Keratinocyte (primary cell): ENCODE results near the gene VKORC1. TPM values are rescaled to one million over a fixed set of nuclear protein-coding genes. Genes with fewer than 3 reads are reported as not detected.
"Not testable (repeated sequence)": the region's sequence is repeated elsewhere in the genome, so short reads cannot be mapped to it uniquely, and the experiment has no call there.

Source experiments
- DNase-seq: peaks from one replicate; pipeline ENCODE4 v3.0.0-alpha.2; 2011; ENCODE audit warnings: low read depth, missing footprints, low spot score
- FAIRE-seq: peaks from 2 replicates; lab custom pipeline; 2011; peaks lifted over from hg19 to GRCh38; lab: Jason Lieb, UNC
- H2AFZ ChIP-seq: 2 replicates; pipeline ENCODE4 v1.6.0; 2012; ENCODE audit warnings: low read length, control low read depth, inconsistent platforms; ENCODE audit not compliant: control insufficient read depth
- H3K27ac ChIP-seq: 2 replicates; pipeline ENCODE4 v1.5.1; 2011; ENCODE audit warnings: low read length; ENCODE audit not compliant: control insufficient read depth, insufficient read depth
- H3K27me3 ChIP-seq: 3 replicates; pipeline ENCODE4 v1.6.0; 2011; ENCODE audit warnings: low read length; ENCODE audit not compliant: control insufficient read depth, insufficient read depth; ENCODE audit errors: extremely low read depth
- H3K36me3 ChIP-seq, 2 experiments: 2 replicates in 1 of 2; 3 replicates in 1 of 2; pipeline ENCODE4 v1.5.1; 2011; ENCODE audit warnings: low read length in 2 of 2, mild to moderate bottlenecking in 1 of 2; ENCODE audit not compliant: control insufficient read depth in 2 of 2, insufficient read depth in 2 of 2; ENCODE audit errors: extremely low read depth in 1 of 2
- H3K4me1 ChIP-seq: 3 replicates; pipeline ENCODE4 v1.5.1; 2011; ENCODE audit warnings: low read length; ENCODE audit not compliant: control insufficient read depth, insufficient read depth; ENCODE audit errors: extremely low read depth
- H3K4me2 ChIP-seq: 3 replicates; pipeline ENCODE4 v1.6.0; 2011; ENCODE audit warnings: low read depth, low read length; ENCODE audit not compliant: control insufficient read depth, insufficient read depth; ENCODE audit errors: extremely low read depth
- H3K4me3 ChIP-seq, 3 experiments: fragments of 200-600 bp in 1 of 3; sonication (generic) in 1 of 3; 2 replicates in 2 of 3; 3 replicates in 1 of 3; pipeline ENCODE4 v1.5.1; 2011 to 2016; ENCODE audit warnings: low read length in 3 of 3, mild to moderate bottlenecking in 3 of 3, control low read depth in 2 of 3, inconsistent platforms in 1 of 3, low read depth in 1 of 3, mixed read lengths in 1 of 3, mixed run types in 1 of 3, moderate library complexity in 1 of 3; ENCODE audit not compliant: control insufficient read depth in 2 of 3, insufficient read depth in 2 of 3; ENCODE audit errors: extremely low read depth in 1 of 3
- H3K79me2 ChIP-seq: 2 replicates; pipeline ENCODE4 v1.6.0; 2012; ENCODE audit warnings: low read length; ENCODE audit not compliant: control insufficient read depth, insufficient read depth
- H3K9ac ChIP-seq: 3 replicates; pipeline ENCODE4 v1.6.0; 2011; ENCODE audit warnings: low read length; ENCODE audit not compliant: control insufficient read depth, insufficient read depth; ENCODE audit errors: extremely low read depth
- H3K9me1 ChIP-seq: 3 replicates; pipeline ENCODE4 v1.6.0; 2011; ENCODE audit warnings: low read length; ENCODE audit not compliant: control insufficient read depth, insufficient read depth; ENCODE audit errors: extremely low read depth
- H3K9me3 ChIP-seq: 2 replicates; pipeline ENCODE4 v1.5.1; 2012; ENCODE audit warnings: low read depth, low read length; ENCODE audit not compliant: control insufficient read depth
- H4K20me1 ChIP-seq: 3 replicates; pipeline ENCODE4 v1.6.0; 2011; ENCODE audit warnings: low read length; ENCODE audit not compliant: control insufficient read depth, insufficient read depth; ENCODE audit errors: extremely low read depth
- CTCF ChIP-seq, 3 experiments: IDR thresholded peaks in 1 of 3; conservative IDR thresholded peaks in 1 of 3; optimal IDR thresholded peaks in 1 of 3; 2 replicates in 2 of 3; 3 replicates in 1 of 3; pipeline versions ENCODE3 to v1.5.1; 2011; ENCODE audit warnings: low read length in 3 of 3, mild to moderate bottlenecking in 3 of 3, moderate library complexity in 2 of 3, control low read depth in 1 of 3, inconsistent platforms in 1 of 3; ENCODE audit not compliant: insufficient read depth in 2 of 3; ENCODE audit errors: extremely low read depth in 1 of 3
- EZH2 ChIP-seq: IDR thresholded peaks from one replicate; pipeline ENCODE4 v1.6.1; 2012; ENCODE audit warnings: inconsistent platforms, mild to moderate bottlenecking, low read length, moderate library complexity
- dilution Hi-C: fragments of 300-500 bp; cut with MboI; formaldehyde crosslinking; loops from one replicate; pipeline ENCODE4 v1.7.0; 2020; ENCODE audit warnings: low sequenced_read_pairs; ENCODE audit not compliant: extremely low pct_ligation_motif_present
- polyA plus RNA-seq, 5 experiments: library from polyadenylated mRNA; depleted of rRNA in 3 of 5; stranded (reverse) in 3 of 5; stranded (forward) in 1 of 5; unstranded in 1 of 5; fragments of >200 nt; gene quantifications; 1 replicate in 1 of 5; 2 replicates in 3 of 5; 3 replicates in 1 of 5; pipeline versions ENCODE4 v1.2.1 to v1.2.3, GENCODE V29; 2011 to 2012; ENCODE audit warnings: missing spikeins in 2 of 5, low read depth in 1 of 5, low replicate concordance in 1 of 5

The VKORC1 gene
- polyA plus RNA-seq, 1 donor (not counting 4 experiments of a cell fraction or from before 2014, with no cell fraction given), result 73.6 TPM

DNA sequence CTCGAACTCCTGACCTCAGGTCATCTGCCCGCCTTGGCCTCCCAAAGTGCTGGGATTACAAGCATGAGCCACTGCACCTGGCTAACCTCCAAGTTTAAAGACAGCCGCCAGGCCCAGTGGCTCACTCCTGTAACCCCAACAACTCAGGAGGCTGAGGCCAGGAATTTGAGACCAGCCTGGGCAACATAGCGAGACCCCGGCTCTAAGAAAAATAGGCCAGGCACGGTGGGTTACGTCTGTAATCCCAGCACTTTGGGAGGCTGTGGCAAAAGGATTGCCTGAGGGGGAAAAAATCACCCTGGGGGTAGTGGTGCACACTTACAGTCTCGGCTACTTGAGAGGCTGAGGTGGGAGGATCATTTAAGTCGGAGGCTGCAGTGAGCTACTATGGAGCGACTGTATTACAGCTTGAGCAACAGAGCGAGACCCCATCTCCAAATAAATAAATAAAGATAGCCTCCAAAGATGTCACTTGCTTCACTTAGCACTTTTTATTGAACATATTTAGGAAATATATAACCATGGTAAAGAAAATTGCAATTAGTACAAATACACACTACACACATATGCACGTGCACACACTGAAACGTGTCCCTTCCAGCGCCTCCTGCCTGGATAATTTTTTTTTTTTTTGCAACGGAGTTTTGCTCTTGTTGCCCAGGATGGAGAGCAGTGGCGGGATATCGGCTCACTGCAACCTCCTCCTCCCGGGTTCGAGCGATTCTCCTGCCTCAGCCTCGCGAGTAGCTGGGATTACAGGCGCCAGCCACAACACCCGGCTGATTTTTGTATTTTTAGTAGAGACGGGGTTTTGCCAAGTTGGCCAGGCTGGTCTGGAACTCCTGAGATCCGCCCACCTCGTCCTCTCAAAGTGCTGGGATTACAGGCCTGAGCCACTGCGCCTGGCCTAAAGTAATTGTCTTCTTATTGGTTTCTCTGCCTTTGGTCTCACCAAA, 12.2 kb upstream of the VKORC1 start:
- Histone ChIP-seq H3K79me2 (peaks cover 17% of the 10 kb centered on the region), H4K20me1 (no peaks in the 10 kb centered on the region), H3K9me1 (no peaks in the 10 kb centered on the region), H3K9me3 (no peaks in the 10 kb centered on the region), H3K27me3 (no peaks in the 10 kb centered on the region), H2AFZ (no peak overlapping the region), H3K36me3 (peaks cover 14 to 19% of the 10 kb centered on the region in 2 experiments), H3K9ac (no peak overlapping the region), H3K4me1 (peaks cover 5% of the 10 kb centered on the region), H3K27ac (no peak overlapping the region), H3K4me2 (no peak overlapping the region), H3K4me3 (no peak overlapping the region)
- TF ChIP-seq CTCF (optimal IDR thresholded peaks at IDR 0.05 in 1 of 3, IDR thresholded peaks at IDR 0.05 in 1 of 3, conservative IDR thresholded peaks at IDR 0.05 in 1 of 3; ENCODE audit: extremely low read depth in 1 of 3, insufficient read depth in 2 of 3, low read length in 3 of 3) (no peak), EZH2 (no peak)
- FAIRE-seq (no peak), DNase-seq (no peak)
- dilution Hi-C loops, result no loop called here

- peaks cover 15% of the 10 kb centered on the region for H3K79me2 ChIP-seq
- TF ChIP-seq CTCF (optimal IDR thresholded peaks at IDR 0.05 in 1 of 3, IDR thresholded peaks at IDR 0.05 in 1 of 3, conservative IDR thresholded peaks at IDR 0.05 in 1 of 3; ENCODE audit: extremely low read depth in 1 of 3, insufficient read depth in 2 of 3, low read length in 3 of 3), result peak; percentile 62 to 85 (median 84)
- TF ChIP-seq EZH2, result no peak
- H3K4me1 ChIP-seq, result peaks cover 5% of the 10 kb centered on the region
- peaks cover 5 to 11% of the 10 kb centered on the region in 2 experiments for H3K36me3 ChIP-seq
- peak overlapping the region; percentile 79 for H2AFZ ChIP-seq
- no peak overlapping the region for H3K9ac ChIP-seq
- DNase-seq (no peak), FAIRE-seq (no peak)
- H3K27ac ChIP-seq, result no peak overlapping the region
- dilution Hi-C loops, result no loop called here
- H4K20me1 ChIP-seq, result no peaks in the 10 kb centered on the region
- no peaks in the 10 kb centered on the region for H3K9me1 ChIP-seq
- H3K4me3 ChIP-seq, result no peak overlapping the region
- no peaks in the 10 kb centered on the region for H3K27me3 ChIP-seq
- H3K4me2 ChIP-seq, result peak overlapping the region; percentile 41
- H3K9me3 ChIP-seq, result no peaks in the 10 kb centered on the region
Measured at GRCh38 chr16:31105677-31106213, 11.1 kb upstream of the VKORC1 start.

DNA sequence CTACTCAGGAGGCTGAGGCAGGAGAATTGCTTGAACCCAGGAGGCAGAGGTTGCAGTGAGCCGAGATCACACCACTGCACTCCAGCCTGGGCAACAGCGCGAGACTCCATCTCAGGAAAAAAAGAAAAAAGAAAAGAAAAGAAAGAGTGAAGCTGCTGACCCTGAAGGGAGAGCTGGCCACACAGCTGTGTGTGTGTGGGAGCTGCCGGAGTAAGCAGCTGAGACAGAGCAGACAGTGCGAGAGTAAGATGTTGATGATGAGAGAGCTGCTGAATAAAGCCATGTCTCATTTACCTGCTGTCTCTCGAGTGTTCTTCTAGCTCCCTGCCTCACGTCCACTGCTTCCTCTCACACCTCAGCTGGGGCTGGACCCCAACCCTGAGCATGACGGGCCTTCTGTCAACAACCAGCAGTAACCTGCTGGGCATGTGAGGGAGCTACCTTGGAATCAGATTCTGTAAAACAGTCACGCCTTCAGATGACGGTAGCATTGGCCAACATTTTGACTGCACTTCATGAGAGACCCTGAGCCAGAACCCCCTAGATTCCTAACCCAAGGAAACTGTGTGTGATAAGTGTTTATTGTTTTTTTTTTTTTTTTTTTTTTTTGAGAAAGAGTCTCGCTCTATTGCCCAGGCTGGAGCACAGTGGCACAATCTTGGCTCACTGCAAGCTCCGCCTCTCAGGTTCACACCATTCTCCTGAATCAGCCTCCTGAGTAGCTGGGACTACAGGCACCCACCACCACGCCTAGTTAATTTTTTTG, 6.5 kb upstream of the VKORC1 start:
- H3K27me3 ChIP-seq, H3K9ac ChIP-seq, H3K9me3 ChIP-seq, H4K20me1 ChIP-seq, dilution Hi-C loops, H3K9me1 ChIP-seq, DNase-seq, H3K36me3 ChIP-seq, H3K4me1 ChIP-seq, H3K4me2 ChIP-seq, FAIRE-seq, H3K79me2 ChIP-seq, H3K27ac ChIP-seq, H3K4me3 ChIP-seq, H2AFZ ChIP-seq: not testable (repeated sequence)
